Thyroid gland (tissue), 4 donors: ENCODE data around the gene ZC2HC1B.

ENCODE experiments used
- POLR2A ChIP-seq, 2 donors: fragments of 450-650 bp; IDR thresholded peaks; one replicate each; pipeline ENCODE4 v1.6.1; 2017; ENCODE audit warnings: antibody characterized with exemption in 2 of 2, mild to moderate bottlenecking in 2 of 2, moderate library complexity in 1 of 2
- TF ChIP-seq, protein P1 (sequence below), 6 experiments: fragments of 200-600 bp in 3 of 6; fragments of 450-650 bp in 3 of 6; sonication (generic) in 3 of 6; IDR thresholded peaks; one replicate each; pipeline ENCODE4 v1.5.1; 2016 to 2019; ENCODE audit warnings: antibody characterized with exemption in 6 of 6, mild to moderate bottlenecking in 2 of 6, inconsistent platforms in 1 of 6, moderate library complexity in 1 of 6

- no peak for TF ChIP-seq POLR2A (IDR thresholded peaks at IDR 0.05)
- TF ChIP-seq, protein P1, sequence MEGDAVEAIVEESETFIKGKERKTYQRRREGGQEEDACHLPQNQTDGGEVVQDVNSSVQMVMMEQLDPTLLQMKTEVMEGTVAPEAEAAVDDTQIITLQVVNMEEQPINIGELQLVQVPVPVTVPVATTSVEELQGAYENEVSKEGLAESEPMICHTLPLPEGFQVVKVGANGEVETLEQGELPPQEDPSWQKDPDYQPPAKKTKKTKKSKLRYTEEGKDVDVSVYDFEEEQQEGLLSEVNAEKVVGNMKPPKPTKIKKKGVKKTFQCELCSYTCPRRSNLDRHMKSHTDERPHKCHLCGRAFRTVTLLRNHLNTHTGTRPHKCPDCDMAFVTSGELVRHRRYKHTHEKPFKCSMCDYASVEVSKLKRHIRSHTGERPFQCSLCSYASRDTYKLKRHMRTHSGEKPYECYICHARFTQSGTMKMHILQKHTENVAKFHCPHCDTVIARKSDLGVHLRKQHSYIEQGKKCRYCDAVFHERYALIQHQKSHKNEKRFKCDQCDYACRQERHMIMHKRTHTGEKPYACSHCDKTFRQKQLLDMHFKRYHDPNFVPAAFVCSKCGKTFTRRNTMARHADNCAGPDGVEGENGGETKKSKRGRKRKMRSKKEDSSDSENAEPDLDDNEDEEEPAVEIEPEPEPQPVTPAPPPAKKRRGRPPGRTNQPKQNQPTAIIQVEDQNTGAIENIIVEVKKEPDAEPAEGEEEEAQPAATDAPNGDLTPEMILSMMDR (IDR thresholded peaks at IDR 0.05): no peak
Observed at GRCh38 chr6:143928853-143929252, 64.6 kb downstream of the ZC2HC1B start.
